ENCODE results near the gene GALNTL6.
"Not testable (repeated sequence)": the region's sequence is repeated elsewhere in the genome, so short reads cannot be mapped to it uniquely, and the experiment has no call there.

Gene GALNTL6

DNA sequence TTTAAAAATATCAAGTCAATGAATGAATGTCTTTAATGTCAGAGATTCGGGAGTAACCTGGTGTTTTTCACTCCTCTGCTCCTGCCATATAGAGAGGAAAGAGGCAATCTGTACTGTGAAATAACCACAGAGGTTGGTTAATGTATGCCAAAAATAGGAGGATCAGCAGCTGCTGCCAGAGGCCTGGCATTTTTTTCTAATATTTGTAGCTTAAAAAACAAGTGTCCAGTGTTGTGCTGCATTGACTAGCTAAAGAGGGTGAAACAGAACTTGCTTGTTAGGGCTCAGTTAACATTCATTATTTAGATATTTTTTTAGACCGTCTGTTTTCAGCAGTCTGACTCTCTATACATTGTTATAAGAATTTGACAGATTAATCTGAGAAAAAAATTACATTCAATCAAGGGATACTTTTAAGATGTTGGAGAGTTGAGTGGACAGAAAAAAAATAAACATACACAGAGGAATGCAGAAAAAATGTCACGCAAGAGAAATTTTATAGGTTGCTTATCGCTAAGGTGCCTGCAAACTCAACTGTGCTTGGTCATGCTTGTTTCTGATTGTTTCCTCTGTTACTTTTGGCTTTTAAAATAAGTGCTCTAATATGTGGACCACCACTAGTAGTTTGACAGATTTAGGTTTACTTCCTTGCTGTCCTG is 963.1 kb downstream of the GALNTL6 start:
- no peak for DNase-seq

DNA sequence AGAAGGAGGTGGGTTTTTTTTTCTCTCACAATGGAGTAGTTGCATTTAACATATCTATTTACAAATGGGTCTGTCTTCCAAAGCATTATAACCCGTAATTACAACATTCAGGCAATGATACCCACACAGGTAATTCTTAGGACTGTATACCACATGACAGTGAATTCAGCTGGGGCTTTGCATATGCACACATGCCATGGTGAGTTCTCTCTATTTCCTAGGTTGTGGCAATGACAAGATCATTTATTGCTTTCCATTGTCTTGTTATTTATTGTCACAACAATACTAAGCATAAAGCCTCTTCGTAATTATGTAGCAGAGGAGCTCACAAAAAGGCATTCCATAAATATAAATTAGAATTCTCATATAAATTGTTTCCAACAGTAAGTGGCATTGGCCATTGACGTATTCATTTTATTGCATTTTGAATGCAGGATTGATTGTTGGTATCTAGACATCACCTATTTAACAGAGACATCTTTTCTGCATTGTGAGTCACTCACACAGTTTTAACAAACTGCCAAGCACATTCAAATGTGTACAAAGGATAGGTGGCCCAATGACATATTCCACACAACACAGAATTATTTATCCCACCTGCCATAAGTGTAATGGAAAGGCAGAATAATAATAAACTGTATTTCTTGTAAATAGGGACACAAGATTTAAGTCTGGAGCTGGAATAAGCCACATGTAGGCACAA is 964.7 kb downstream of the GALNTL6 start:
- DNase-seq, result no peak

DNA sequence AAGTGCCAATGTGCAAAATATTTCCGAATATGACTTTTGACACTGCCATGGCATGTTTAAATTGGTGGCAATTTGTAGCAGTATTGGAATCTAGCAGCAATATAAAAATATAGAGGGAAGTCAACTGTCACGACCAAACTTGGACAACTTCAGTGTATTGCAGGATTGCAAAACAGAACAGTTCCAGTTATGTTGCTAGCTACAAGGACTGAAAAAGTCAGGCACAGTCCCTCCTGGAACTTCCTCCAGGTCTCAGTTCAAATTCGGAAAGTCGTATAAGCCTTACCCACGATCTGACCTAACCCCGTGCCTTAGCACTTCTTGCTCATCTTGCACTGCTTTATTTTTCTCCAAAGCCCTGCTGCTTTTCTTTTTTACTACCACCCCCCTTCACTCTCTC is 965.4 kb downstream of the GALNTL6 start:
- no peak for DNase-seq

DNA sequence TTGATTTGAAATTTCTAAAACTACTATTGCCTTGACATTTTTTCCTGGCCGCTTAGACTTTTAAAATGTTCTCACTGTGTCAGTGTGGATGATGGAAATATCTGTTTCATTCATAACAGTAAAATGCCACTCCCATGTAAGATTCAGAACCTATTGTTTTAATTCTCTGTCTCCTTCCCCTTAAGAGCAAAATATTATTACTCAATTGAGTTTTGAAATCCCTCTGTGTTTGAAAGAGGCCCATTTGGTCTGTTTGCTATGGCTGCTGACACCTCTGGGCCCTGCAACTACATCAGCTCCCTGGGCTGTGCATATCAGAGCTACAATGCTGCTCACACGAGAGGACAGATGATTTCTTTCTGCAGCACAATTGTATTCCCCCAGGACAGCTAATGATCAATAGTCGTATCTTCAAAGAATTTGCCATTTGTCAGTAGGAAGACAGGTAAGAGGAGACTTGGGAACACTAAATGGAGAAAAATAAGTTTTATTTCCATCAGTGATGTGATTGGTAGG is 967.4 kb downstream of the GALNTL6 start:
- DNase-seq, result no peak

DNA sequence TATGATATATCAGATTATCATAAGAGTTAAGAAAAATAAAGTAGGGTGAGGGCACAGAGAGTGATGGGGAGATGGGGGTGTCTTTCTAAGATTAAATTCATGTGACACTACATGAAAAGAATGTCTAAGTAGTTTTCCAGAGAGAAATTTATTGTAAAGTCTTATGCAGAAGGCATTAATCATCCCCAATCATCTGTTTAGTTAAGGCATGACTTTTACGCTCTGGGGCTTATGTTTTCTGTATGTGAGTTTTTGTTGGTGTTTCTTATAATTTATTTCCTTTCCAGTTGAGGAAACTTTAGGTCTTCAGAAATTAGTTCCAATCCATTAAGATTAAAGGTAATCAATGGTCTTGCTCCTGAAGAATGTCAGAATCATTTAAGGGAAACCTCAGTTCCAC is 972.4 kb downstream of the GALNTL6 start:
- no peak for DNase-seq

DNA sequence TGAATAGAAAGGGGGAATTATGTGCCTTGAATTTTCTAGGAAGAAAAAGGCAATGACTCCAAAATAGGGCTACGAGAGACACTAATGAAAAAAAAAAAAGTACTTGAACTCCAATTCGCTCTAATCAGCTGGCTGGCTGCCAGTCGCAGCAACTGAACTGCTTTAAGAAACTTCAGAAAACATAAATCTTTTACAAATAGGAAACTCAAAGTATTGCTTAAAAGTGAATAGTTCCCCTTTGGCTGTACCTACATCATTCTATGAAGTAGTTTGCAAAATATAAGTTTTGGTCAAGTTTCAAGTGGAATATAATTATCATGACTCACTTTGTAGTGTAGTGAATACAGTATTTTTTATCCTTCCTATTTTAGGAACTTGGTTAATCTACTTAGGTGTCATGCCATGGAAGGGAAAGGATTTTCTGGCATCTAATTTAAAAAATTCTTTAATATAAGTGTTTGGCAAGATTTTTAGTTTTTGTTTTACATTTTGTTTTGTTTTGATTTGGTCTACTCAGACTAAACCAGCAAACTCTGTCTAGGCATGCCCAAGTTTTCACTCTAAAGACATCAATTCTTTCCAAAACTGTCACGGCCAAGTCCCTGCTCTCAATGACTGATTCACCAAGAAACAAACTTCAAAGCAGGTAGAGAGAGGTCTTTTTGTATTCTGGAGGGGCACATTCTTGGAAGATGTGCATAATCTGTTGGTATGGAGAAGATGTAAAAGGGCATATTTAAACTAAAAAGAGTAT is 973.0 kb downstream of the GALNTL6 start:
- no peak for DNase-seq

DNA sequence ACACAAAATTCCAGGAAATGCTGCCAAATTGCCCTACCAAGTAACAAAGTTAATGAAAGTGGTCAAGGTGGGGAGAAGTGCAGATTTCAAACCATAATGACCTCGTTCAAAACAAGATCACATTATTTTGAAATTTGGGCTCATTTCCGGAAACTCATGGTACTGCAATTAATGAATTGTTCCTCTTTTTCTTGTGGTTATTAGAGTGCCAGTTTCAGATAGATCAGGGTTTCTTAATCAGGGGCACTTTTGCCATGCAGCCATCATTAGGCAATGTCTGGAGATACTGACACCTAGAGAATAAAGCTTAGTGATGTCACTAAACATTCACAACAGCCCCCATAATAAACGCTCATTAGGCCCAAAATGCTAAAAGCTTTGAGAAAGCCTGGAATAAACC is 973.9 kb downstream of the GALNTL6 start:
- DNase-seq, result no peak

DNA sequence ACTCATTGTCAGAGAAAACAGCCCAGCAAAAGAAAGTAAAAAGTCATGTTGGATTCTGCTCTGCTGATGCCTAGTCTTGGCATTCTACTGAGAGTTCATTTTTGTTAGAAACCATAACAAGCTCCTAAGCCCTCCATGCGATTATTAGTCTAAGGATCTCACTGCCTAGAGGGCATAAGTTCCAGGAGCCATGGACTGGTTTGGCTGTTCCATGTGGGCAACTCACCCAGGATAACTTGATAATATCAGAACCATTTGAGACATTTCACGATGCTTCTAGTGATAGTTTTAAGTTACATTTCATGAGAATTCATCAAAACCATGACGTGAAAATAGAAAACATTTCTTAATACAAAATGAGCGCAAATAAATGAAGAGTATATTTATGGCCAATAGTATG is 978.6 kb downstream of the GALNTL6 start:
- no peak for DNase-seq

DNA sequence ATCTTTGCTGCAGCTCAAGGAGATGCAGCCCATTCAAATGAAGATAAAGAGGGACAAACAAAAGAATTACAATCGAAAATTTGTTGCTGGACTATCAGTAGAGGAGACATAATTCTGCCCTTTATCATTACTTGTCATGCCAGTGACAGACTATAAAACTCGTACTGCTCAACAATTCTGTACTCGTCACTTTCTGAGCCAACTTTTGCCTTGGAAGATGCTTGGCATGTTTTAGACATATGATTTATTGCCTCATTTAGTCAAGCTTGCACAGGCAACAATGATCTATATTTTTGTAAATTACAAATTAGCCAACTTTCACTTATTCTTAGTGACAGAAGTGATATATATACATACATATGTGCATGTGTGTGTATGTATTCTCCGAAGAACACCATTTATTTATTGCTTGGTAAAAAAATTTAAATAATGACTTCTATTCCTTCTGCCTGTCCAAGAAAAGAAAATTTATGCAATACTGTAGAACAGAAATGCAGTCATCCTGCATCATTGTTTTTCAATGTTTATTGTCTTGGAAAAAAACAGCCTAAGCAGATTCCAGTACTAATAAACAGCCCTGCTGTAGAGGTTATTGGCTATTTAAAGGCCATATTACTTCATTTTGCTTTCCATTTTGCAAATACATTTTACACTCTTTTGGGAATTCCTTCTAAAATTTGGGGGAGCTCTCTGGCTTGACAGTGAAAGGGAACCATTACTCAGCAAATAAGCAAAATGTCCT is 980.5 kb downstream of the GALNTL6 start:
- no peak for DNase-seq

DNA sequence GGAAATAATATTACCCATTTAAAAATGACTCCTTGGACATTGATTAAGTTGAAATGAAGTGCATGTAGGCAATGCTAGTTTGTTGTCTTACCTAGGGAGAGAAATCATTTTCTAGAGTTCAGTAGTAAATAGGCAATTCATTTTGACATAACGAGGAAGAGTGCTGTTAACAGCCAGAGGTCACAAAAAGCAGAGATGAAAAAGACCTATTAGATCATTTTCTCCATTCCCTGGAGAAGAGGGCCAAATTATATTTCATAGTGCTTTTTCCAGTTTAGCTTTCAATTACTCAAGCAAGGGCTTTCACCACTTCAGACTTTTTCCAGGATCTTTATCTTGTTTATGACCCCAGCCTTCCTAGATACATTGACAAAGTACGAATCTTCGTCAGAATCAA is 981.1 kb downstream of the GALNTL6 start:
- no peak for DNase-seq

DNA sequence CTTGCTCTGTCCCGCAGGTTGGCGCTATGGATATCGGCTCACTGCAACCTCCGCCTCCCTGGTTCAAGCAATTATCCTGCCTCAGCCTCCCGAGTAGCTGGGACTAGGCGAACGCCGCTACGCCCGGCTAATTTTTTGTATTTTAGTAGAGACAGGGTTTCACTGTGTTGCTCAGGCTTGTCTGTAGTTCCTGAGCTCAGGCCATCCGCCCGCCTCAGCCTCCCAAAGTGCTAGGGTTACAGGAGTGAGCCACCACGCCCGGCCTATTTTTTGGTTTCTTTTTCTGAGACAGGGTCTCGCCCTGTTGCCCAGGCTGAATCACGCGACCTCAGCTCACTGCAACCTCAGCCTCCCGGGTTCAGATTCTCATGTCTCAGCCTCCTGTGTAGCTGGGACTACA is 984.1 kb downstream of the GALNTL6 start:
- not testable (repeated sequence) for DNase-seq

DNA sequence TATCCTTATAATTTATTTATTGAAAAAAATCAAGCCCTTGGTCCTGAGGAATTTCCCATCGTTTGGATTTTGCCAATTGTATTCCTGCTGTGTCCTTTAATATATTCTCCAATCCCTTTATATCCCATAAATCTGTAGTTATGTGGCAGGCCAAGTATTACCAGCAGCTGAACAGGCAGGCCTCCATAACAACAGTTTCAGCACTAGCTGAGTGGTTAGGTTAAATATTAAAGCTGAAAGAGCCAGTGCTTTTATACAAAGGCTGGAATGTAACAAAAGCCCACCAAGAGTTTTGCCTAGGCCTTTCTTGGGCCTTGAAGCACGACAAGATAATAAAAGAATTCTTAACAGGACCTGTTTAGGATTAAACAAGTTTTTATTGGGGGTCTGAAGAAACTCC is 988.8 kb downstream of the GALNTL6 start:
- DNase-seq, result no peak

DNA sequence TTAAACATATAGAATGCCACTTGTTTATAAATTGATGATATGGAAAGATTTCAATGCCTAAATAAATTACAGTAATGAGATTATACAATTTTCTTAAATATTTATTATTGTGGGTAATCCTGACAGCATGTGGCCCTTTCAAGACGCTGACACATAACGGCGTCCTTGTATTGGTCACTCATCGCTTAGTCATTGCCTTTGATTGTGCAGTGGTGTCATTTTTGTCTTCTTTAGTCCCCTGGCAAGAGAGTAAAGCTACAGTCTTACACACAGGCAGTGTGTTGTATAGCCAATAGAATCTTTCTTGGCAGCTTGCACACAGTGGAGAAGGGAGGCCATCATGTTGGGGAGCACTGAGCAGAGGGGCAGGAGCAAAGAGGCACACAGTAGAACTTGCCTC is 993.6 kb downstream of the GALNTL6 start:
- no peak for DNase-seq

DNA sequence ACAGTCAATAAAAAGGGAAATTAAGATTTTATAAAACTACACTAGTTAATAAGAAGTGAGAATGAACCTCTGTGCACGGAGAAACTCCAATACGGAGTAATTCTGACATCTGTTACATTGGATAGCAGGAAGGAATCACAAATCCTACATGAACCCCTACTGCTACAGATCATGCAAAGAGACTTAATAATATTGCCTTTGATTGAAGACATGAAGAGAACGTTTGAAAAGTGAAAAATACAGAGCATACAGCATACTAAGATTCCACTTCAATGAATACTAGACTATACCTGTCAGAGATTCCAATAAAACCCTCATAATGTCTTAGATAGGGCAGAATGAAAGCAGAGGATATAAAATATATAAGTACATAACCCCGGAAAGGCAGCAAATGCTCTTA is 995.0 kb downstream of the GALNTL6 start:
- DNase-seq, result no peak

DNA sequence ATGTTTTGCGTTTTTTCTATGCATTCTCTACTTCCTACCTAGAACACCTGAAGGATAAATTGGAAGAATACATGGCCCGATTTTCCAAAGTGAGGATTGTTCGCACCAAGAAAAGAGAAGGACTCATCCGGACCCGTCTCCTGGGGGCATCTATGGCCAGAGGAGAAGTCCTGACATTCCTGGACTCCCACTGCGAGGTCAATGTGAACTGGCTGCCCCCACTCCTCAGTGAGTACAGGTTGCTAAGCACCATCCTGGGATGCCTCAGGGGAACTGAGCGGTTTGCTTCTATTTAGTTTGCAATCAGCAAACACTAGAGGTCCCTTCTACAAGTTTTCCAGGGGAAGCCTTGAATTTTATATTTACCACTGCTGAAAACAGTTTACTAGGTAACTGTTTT is 996.1 kb downstream of the GALNTL6 start:
- no peak for DNase-seq

DNA sequence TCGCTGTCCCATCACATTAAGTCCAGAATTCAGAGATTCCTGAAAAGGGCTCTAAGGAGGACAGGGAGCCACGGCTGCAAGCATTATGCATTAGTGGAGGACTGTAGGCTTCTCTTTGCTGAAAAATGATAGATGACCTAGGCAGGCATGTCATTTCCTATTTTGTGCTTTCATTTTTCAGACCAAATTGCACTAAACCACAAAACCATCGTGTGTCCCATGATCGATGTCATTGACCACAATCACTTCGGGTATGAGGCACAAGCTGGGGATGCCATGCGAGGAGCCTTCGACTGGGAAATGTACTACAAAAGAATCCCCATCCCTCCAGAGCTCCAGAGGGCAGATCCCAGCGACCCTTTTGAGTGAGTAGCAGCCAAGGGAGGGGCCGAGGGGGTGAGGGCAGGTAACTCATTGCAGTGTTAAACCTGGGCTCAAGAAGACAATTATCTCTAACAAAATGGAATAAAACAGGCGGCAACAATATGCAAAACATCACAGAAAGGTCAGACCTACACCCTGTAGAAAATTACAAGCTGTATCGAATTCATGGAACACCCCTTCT is 1000.2 kb downstream of the GALNTL6 start:
- DNase-seq, result no peak

DNA sequence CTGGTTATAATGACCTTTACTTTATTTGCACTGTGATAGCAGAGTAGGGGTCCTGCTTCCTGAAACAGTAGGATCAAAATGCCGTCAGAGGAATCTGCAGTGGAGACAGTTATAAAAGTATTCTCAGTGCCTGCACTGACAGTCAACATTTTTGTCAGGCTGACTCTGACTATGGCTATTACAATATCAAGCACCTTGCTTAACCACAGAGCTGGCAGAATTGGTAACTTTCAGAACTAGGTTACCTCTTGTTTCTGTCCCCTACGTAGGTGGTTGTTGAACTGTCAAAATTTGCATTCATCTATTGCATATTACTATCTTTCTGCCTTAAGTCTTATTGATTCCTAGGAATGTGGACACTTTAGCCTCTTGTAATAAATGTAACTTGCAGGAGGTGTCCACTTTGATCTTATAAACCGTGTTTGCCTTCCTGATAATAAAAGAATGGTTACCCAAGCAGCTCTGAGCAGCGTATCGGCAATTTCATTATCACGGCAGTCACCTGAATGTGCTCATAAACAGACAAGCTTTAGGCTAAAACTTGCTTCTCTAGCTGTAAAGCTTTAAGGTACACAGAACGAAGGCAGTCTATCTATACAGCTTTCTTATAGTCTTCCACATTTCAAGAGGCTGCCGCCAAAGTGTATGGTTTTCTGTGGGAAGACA is 1002.4 kb downstream of the GALNTL6 start:
- no peak for DNase-seq

DNA sequence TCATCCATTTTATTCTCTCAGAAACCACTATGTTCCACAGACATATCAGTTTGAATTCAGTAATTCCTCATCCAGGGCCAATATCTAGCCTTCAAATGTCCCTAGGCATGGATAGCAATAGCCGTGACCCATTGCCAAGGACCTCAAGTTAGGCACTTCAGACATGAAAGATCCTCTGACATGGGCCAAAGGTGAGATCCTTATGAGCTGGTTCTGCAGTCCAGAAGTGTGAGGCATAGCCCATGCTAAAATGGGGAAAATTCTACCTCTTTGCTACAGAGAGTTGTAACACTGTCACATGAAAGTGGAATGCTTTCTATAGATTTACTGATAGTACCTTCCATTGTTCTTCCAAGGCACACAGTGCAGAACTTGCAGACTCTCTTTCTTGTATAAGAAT is 1005.7 kb downstream of the GALNTL6 start:
- no peak for DNase-seq

DNA sequence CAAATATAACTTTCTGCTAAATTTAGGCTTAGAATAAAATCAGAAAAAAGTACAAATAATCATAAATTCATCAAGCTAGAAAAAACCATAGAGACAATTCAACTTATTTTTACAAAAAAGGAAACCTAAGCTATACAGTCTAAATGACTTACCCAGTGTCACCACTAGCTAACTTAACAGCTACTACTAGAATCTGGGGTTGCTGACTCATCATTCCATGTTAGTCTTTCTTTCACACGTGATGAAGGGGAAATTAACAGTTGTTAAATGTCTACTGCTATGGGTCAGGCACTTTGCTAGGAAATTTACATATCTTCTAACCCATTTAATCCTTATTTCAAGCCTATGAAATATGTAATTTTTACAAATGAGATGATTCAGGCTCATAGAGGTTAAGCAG is 1006.1 kb downstream of the GALNTL6 start:
- DNase-seq, result no peak

DNA sequence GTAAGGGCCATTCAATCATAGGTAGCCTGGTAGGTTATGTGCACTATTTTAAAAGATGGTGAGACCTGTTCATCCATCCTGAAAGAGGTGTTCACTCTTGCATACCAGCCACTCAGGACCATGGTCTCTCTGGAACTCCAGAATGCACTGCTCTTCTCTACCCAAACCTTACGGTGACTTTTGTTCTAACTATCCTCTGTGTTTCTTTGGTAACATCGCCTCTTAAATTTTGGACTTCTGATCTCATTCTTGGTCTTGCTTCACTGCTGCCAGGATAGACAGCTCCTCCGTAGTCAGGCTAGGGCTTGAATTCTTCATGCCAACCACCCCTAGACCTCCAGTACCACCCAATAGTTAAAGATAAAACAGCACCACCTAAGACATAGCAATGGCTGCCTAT is 1009.1 kb downstream of the GALNTL6 start:
- DNase-seq, result no peak

DNA sequence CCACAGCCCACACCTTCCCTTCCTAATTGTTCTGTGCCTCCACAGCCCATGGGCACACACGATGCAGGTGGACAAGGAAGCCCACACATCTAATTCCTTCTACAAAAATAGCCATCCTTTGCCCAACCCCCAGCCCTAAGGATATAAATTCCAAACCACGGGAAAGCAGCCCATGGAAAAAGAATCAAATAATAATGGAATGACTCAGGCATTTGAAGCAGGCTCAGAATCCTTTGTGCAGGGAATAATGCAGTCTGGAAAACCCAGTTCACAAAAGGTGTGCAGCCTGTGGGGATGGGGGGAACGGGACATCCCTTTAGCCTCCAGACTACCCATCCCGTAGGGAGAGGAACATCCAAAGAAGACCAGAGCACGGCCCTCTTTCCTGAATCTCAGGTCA is 1013.1 kb downstream of the GALNTL6 start:
- no peak for DNase-seq

DNA sequence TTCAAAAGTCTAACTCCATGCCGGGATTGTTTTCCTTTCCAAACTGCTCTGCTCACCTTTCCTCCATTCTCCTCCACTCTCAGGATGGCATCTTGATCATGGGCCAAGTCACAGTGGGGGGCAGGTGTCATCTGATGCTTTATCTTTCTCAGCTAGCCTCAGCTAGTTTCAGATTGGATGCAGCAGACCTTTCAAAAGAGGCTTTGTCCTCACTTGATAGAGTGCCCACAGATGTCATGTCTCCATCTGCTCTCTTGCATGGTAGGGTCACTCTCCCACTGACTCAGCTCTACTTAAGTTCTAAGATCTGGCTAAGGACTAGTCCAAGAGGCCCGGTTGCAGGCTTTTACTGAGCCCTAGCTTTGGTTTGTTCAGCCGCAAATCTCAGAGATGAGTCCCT is 1013.7 kb downstream of the GALNTL6 start:
- DNase-seq, result no peak

Measured in stimulated activated CD4-positive, alpha-beta T cell treated with anti-CD3 and anti-CD28 coated beads, Interleukin-1b, Interleukin-23, amount 100 ng/mL, for 48 hours (primary cell).